DMS 273 (cell line): ENCODE results near the gene METTL18.

Experiments
- DNase-seq: peaks from one replicate; lab custom pipeline; 2025; ENCODE audit not compliant: unreplicated experiment; lab: John Stamatoyannopoulos, UW

Gene METTL18

DNA sequence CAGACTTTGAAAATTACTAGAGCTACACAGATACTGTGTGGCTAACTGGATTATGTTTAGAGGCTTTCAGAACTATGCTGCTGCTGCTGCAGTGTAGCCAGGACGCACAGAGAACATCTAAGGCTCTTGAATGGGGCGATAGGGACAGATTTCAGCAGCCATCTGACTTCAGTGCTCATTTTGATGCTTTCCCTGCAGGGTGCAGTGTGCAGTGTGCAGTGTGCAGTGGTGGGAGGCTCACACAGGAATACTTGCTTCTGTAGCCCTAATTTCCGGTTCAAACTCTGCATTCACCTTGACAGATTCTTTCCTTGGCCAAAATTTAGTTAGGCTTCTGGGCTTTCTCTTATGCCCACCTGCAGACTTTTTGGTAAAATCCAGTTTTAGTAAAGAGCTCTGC lies 7.7 kb downstream of the METTL18 start:
- no peak for DNase-seq

- DNase-seq, result no peak
These were observed 9.4 kb downstream of the METTL18 start for GRCh38 chr1:169785267-169785666.

DNA sequence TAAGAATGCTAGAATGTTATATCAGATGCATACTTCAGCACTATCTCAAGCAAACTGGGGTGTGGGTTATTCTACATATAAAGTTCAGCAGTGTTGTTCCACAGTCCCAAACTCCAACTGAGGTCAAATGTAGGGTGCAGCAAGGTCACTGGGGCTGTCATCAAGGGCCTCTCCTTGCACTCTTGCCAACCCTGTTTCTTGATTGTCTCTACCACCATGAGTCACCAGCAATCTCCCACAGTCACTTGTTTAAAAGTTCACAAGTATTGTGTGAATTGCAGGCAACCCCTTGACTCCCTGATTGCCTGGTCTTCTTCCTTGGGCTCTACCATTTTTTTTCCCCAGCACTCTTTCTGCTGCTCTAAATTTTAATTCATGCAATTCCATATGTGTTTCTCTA lies 10.6 kb downstream of the METTL18 start:
- DNase-seq, result no peak

DNA sequence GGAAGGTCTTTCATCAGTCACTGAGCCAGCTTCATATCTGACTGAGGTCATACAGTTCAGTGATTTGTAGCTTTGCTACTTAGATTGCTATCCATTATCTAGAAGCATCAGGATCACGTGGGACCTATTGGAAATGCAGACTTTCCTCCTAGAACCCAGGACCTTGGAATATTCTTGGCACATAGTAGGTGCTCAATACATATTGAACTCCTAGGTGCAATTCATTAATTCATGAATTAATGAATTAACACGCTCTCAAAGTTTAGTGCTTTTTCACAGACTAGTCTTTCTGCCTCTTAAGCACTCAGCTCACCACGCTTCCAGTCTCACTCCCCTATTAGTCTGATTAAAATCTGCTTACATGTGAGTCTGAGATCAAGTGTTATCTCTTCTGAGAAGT lies 12.1 kb downstream of the METTL18 start:
- DNase-seq, result no peak

DNA sequence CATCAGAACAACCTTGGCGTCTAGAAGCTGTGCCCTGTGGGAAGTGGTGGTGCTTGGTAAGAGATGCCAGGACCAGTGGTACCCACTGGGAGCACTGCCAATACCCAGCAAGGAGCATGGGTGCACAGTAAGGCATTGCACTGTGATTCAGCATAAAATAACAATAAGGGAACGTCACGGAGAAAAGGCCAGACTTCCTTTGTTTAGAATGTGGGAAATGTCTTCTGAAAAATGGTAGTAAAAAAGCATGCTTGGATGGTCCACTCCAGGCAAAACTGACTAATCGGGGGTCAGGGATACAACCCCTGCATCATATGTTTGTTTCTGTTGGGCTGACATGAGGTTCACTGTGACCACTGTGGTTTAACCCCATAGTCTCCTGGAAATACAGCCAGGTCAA lies 14.7 kb downstream of the METTL18 start:
- DNase-seq, result no peak

- DNase-seq, result no peak
These were observed 15.6 kb downstream of the METTL18 start for GRCh38 chr1:169779150-169779549.

DNA sequence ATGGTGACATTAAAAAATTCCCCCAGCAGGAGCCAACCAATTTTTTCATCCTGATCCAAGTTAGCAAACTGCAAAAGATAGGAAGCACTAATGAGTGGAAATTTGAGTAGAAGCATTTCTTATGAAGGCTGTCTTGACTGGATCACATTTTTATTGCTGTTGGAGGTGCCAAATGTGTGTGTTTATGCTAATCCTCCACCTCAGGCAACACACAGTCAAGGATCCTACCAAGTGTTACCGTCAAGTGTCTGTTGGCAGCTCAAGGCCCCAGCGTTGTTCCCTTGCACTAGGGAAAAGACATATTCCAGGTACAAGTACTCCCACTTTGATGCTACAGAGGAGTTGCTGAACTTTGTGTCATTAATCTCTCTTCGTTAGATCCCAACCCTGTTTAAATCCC lies 18.3 kb downstream of the METTL18 start:
- DNase-seq, result no peak

DNA sequence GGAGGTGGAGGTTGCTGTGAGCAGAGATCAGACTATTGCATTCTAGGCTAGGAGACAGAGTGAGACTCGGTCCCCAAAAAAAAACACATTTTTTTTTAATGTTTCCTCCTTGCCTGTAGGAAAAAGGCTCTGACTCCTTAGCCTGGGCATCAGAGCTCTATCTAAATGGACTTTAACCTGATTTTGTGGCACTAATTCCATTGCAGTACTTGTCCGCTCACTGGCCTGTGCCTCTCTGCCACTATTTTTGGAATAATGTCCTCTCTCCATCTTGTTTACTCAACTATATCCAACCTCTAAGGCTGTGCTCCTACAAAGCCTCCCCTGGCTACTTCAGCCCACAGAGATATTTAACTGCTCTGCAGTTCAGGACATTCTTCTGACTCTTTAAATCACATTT lies 26.5 kb downstream of the METTL18 start:
- DNase-seq, result no peak

- no peak for DNase-seq
These were observed 29.0 kb downstream of the METTL18 start for GRCh38 chr1:169765580-169766331.

- DNase-seq, result no peak
These were observed 29.8 kb downstream of the METTL18 start for GRCh38 chr1:169764919-169765318.

DNA sequence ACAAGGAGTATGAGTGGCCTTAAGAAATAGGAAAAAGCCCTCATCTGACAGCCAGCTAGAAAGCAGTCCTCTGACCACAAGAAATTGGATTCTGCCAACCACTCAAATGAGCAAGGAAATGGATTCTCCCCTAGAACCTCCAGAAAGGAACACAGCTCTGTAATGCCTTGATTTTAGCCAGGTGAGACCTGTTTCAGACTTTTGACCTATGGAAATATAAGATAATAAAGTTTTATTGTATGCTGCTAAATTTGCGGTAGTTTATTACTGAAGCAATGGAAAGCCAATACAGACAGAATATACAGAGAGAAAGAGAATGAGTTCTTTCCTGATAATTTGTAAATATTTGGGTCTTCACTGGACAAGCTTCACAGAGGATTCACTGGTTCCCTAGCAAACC lies 32.0 kb downstream of the METTL18 start:
- no peak for DNase-seq

GRCh38 chr1:169759038-169759437 lies 35.7 kb downstream of the METTL18 start:
- no peak for DNase-seq

DNA sequence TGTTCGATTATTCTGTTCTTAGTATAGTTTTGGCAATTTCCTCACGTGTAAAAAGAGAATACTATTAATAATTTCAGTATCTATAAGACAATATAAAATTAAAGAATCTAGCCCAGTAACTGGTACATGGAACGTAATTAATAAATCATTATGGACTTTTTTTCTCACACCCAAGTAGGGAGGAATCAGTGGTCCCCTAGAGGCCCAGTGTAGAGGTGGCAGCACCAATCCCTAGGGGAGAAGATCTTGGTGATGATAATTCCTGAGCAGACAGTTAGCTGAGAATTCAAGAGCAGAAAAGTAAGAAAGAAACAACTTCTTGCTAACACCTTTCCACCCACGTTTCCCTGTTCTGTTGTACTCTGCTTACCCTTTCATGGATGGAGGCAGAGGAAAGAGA lies 41.2 kb downstream of the METTL18 start:
- no peak for DNase-seq

- DNase-seq, result no peak
These were observed 44.7 kb downstream of the METTL18 start for GRCh38 chr1:169750041-169750440.

DNA sequence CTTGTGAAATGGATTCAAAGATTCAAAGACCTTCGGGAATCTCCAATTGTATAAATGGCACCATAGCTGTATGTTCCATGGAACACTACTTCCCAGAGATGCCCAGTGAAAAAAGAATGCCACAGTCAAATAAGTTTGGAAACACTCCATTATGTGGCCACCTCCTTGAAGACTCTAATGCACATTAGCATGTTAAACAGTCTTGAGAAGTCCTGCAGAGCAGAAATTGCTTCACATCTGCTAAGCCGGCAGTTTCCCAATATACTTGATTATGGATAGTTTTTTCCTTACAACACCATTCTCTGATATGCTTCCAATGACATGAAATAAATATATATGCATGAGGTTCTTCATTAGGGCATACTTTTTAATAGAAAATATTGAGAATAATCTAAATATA lies 48.2 kb downstream of the METTL18 start:
- DNase-seq, result no peak

- DNase-seq, result no peak
These were observed 49.5 kb downstream of the METTL18 start for GRCh38 chr1:169745015-169745861.
